K562 (cell line): Measurements from ENCODE around the gene ZNF787. TPM values are rescaled to one million over a fixed set of nuclear protein-coding genes. Genes with fewer than 3 reads are reported as not detected.

Experiments
- ARHGAP35 ChIP-seq: fragments of 450-650 bp; IDR thresholded peaks from 2 replicates; pipeline ENCODE4 v1.6.1; 2018; ENCODE audit not compliant: partially characterized antibody
- CBX8 ChIP-seq: fragments of 200-600 bp; sonication (generic); IDR thresholded peaks from 2 replicates; pipeline ENCODE4 v1.6.1; 2012; ENCODE audit warnings: borderline replicate concordance, mixed run types, low read depth, mild to moderate bottlenecking, moderate library complexity, mixed read lengths, low read length, control low read depth, inconsistent platforms; ENCODE audit not compliant: poor library complexity, severe bottlenecking; ENCODE audit errors: extremely low read depth
- EP300 ChIP-seq: IDR thresholded peaks from 2 replicates; pipeline ENCODE4 v1.6.1; 2012; ENCODE audit warnings: low read length, improper control_type of control experiment
- GATAD2A ChIP-seq: fragments of 450-650 bp; IDR thresholded peaks from 2 replicates; pipeline ENCODE4 v1.6.1; 2017
- HBP1 ChIP-seq: fragments of 450-650 bp; formaldehyde crosslinking; IDR thresholded peaks from 2 replicates; pipeline ENCODE4 v1.4.0; 2022; ENCODE audit warnings: missing genetic modification characterization
- HINFP ChIP-seq: fragments of 450-650 bp; conservative IDR thresholded peaks from 2 replicates; pipeline ENCODE4 v1.6.1; 2016; ENCODE audit warnings: missing genetic modification characterization, low read depth, mild to moderate bottlenecking, control low read depth, missing compliant biosample characterization
- HMG20A ChIP-seq: fragments of 450-650 bp; formaldehyde crosslinking; conservative IDR thresholded peaks from 2 replicates; pipeline ENCODE4 v1.4.0; 2020; ENCODE audit warnings: mild to moderate bottlenecking, mixed read lengths
- HOXB6 ChIP-seq: fragments of 250-450 bp; sonication (Bioruptor Pico); IDR thresholded peaks from 2 replicates; pipeline ENCODE4 v1.5.1; 2022; ENCODE audit warnings: mild to moderate bottlenecking, borderline replicate concordance
- ILK ChIP-seq: fragments of 450-650 bp; IDR thresholded peaks from 2 replicates; pipeline ENCODE4 v1.6.1; 2016; ENCODE audit warnings: missing genetic modification characterization, low read depth, mild to moderate bottlenecking, missing compliant biosample characterization, moderate library complexity, borderline replicate concordance
- KLF16 ChIP-seq: IDR thresholded peaks from 2 replicates; pipeline ENCODE4 v1.6.1; 2016; ENCODE audit warnings: antibody characterized with exemption
- NCOA2 ChIP-seq, 2 experiments: fragments of 450-650 bp; IDR thresholded peaks; 2 replicates each; pipeline ENCODE4 v1.6.1; 2018; ENCODE audit warnings: mild to moderate bottlenecking in 2 of 2, moderate library complexity in 1 of 2; ENCODE audit not compliant: partially characterized antibody in 2 of 2
- NELFE ChIP-seq: IDR thresholded peaks from 2 replicates; pipeline ENCODE4 v1.6.1; 2011; ENCODE audit warnings: mild to moderate bottlenecking; ENCODE audit not compliant: insufficient read depth, insufficient read length
- PKNOX1 ChIP-seq: fragments of 450-650 bp; IDR thresholded peaks from 2 replicates; pipeline ENCODE4 v1.6.1; 2016
- POLR3G ChIP-seq: IDR thresholded peaks from 2 replicates; pipeline ENCODE4 v1.6.1; 2011; ENCODE audit not compliant: insufficient read length, insufficient replicate concordance; ENCODE audit errors: extremely low read depth
- SLC30A9 ChIP-seq: fragments of 250-450 bp; sonication (Bioruptor Pico); IDR thresholded peaks from 2 replicates; pipeline ENCODE4 v1.8.0; 2022; ENCODE audit warnings: mild to moderate bottlenecking, moderate library complexity
- SOX6 ChIP-seq: fragments of 450-650 bp; IDR thresholded peaks from 2 replicates; pipeline ENCODE4 v1.6.1; 2014; ENCODE audit warnings: mild to moderate bottlenecking
- SRSF3 ChIP-seq: fragments of 200-400 bp; formaldehyde crosslinking; IDR thresholded peaks from 2 replicates; pipeline ENCODE4 v1.6.1; 2016; ENCODE audit warnings: mild to moderate bottlenecking, low read length, moderate library complexity; ENCODE audit not compliant: insufficient read depth
- TARDBP ChIP-seq: fragments of 450-650 bp; IDR thresholded peaks from 2 replicates; pipeline ENCODE4 v1.6.1; 2016
- USF1 ChIP-seq: sonication (generic); formaldehyde crosslinking; IDR thresholded peaks from 2 replicates; pipeline ENCODE4 v1.9.0; 2022; ENCODE audit warnings: mild to moderate bottlenecking, missing genetic modification reagents
- USF2 ChIP-seq: sonication (generic); formaldehyde crosslinking; IDR thresholded peaks from 2 replicates; pipeline ENCODE4 v1.5.0; 2020; ENCODE audit warnings: missing genetic modification reagents
- ZBTB34 ChIP-seq: fragments of 250-450 bp; sonication (Bioruptor Pico); IDR thresholded peaks from 2 replicates; pipeline ENCODE4 v1.8.0; 2021; ENCODE audit warnings: mild to moderate bottlenecking, moderate library complexity
- polyA plus RNA-seq, 8 experiments: library from polyadenylated mRNA; depleted of rRNA in 4 of 8; stranded (reverse) in 5 of 8; unstranded in 3 of 8; fragments of >200 nt; fragmentation: Nextera tagmentation in 2 of 8; fragmentation: Illumina TruSeq in 1 of 8; extraction: Ambion mirVana in 2 of 8; extraction: Trizol in 1 of 8; gene quantifications; 2 replicates each; pipeline versions ENCODE4 v1.2.1 to v1.2.3, GENCODE V29; 2011 to 2014; ENCODE audit warnings: inconsistent platforms in 1 of 8, missing spikeins in 1 of 8
- total RNA-seq, 7 experiments: library from RNA; depleted of rRNA in 6 of 7; stranded (reverse); fragments of >200 nt in 6 of 7; fragmentation: Illumina TruSeq in 2 of 7; extraction: Trizol in 2 of 7; gene quantifications; 2 replicates each; pipeline versions ENCODE4 v1.2.1 to v1.2.3, GENCODE V29; 2011 to 2021; ENCODE audit warnings: low replicate concordance in 1 of 7

Gene ZNF787
- total and polyA plus RNA-seq, 9 of the 15 experiments (the other 6 are each of a cell fraction or from before 2014, with no cell fraction given): 0.45 to 77.6 (median 7.3) TPM

GRCh38 chr19:56140583-56141416 lies 19.7 kb upstream of the ZNF787 start, which contains the start of gene ZNF444 (continued):
- TF ChIP-seq HINFP (no peak), USF2 (CRISPR knock-in tag) (no peak), TARDBP (no peak), PKNOX1 (peak; percentile 75), SLC30A9 (CRISPR knock-in tag) (no peak), SOX6 (no peak), HOXB6 (CRISPR knock-in tag) (no peak), NCOA2 (IDR thresholded peaks at IDR 0.05; ENCODE audit: partially characterized antibody in 2 of 2) (no peak), KLF16 (peak; percentile 23; the same call in 1 of the 2 replicates), HBP1 (CRISPR knock-in tag) (no peak), ARHGAP35 (no peak), EP300 (no peak; the same call in 1 of the 2 replicates), NELFE (no peak), GATAD2A (no peak), ILK (no peak), POLR3G (no peak), HMG20A (CRISPR knock-in tag) (no peak), USF1 (CRISPR knock-in tag) (peak; percentile 55), ZBTB34 (CRISPR knock-in tag) (no peak), CBX8 (no peak), SRSF3 (no peak)
